ENCODE data around the gene ESYT2.

DNA sequence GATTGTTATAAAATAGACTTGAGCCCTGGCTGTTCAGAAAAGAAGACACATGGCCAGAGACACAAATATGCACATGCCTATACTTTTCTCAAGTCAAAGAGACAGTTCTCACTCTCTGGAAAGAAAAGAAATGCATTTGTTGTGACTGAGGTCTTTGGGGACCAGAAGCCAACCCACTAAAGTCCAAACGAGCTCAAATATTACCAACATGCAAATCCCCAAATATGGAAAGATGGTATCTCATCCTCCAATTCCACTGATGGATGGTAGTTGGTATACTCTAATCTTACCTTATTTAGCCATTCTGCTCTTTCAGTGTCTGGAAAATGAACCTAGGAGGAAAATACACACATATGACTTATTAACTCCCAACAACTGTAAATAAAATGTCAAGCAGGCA is 30.6 kb downstream of the ESYT2 start:
- TF ChIP-seq POLR2A (IDR thresholded peaks at IDR 0.05; ENCODE audit: low read depth, low read length) (no peak), TAF1 (IDR thresholded peaks at IDR 0.05; ENCODE audit: borderline replicate concordance, low read depth, low read length) (no peak), POLR2AphosphoS5 (IDR thresholded peaks at IDR 0.05; ENCODE audit: low read depth, low read length) (no peak)
